HepG2 (cell line): ENCODE results near the gene DSTYK. TPM values are rescaled to one million over a fixed set of nuclear protein-coding genes. Genes with fewer than 3 reads are reported as not detected.

Experiments used
- BRF2 ChIP-seq: sonication (generic); formaldehyde crosslinking; IDR thresholded peaks from 2 replicates; pipeline ENCODE4 v1.8.1; 2022; ENCODE audit warnings: mild to moderate bottlenecking, missing genetic modification reagents
- ESRRA ChIP-seq: sonication (generic); formaldehyde crosslinking; IDR thresholded peaks from 2 replicates; pipeline ENCODE4 v1.5.1; 2020; ENCODE audit warnings: mild to moderate bottlenecking, low read depth, missing genetic modification reagents
- PRPF4 ChIP-seq: fragments of 200-400 bp; formaldehyde crosslinking; IDR thresholded peaks from 2 replicates; pipeline ENCODE4 v1.6.1; 2016; ENCODE audit warnings: low read length, low read depth; ENCODE audit not compliant: poor library complexity, severe bottlenecking
- SIX1 ChIP-seq: sonication (generic); formaldehyde crosslinking; IDR thresholded peaks from 2 replicates; pipeline ENCODE4 v1.4.0; 2020; ENCODE audit warnings: missing genetic modification reagents, borderline replicate concordance
- SP5 ChIP-seq: IDR thresholded peaks from 2 replicates; pipeline ENCODE4 v1.6.1; 2016; ENCODE audit warnings: low read depth, borderline replicate concordance
- TSC22D2 ChIP-seq: sonication (generic); formaldehyde crosslinking; IDR thresholded peaks from 2 replicates; pipeline ENCODE4 v1.5.1; 2020; ENCODE audit warnings: missing genetic modification reagents, mild to moderate bottlenecking, borderline replicate concordance
- ZBTB40 ChIP-seq, 2 experiments: fragments of 450-650 bp in 1 of 2; sonication (generic) in 1 of 2; formaldehyde crosslinking in 1 of 2; IDR thresholded peaks; 2 replicates each; pipeline versions ENCODE4 v1.6.1 to v1.8.0; 2016 to 2022; ENCODE audit warnings: antibody characterized with exemption in 1 of 2, mild to moderate bottlenecking in 1 of 2, missing genetic modification reagents in 1 of 2
- ZNF143 ChIP-seq: sonication (generic); formaldehyde crosslinking; IDR thresholded peaks from 2 replicates; pipeline ENCODE4 v1.4.0; 2020; ENCODE audit warnings: missing genetic modification reagents
- ZNF44 ChIP-seq: sonication (generic); formaldehyde crosslinking; IDR thresholded peaks from 2 replicates; pipeline ENCODE4 v1.5.1; 2020; ENCODE audit warnings: mild to moderate bottlenecking, missing genetic modification reagents
- ZNF558 ChIP-seq: sonication (generic); formaldehyde crosslinking; IDR thresholded peaks from 2 replicates; pipeline ENCODE4 v1.9.0; 2022; ENCODE audit warnings: mild to moderate bottlenecking, missing genetic modification reagents, borderline replicate concordance
- ZNF775 ChIP-seq: sonication (generic); formaldehyde crosslinking; IDR thresholded peaks from 2 replicates; pipeline ENCODE4 v1.4.0; 2020; ENCODE audit warnings: missing genetic modification reagents, mild to moderate bottlenecking, moderate library complexity, borderline replicate concordance
- ZSCAN31 ChIP-seq: sonication (generic); formaldehyde crosslinking; IDR thresholded peaks from 2 replicates; pipeline ENCODE4 v1.5.0; 2020; ENCODE audit warnings: low read depth, mild to moderate bottlenecking, missing genetic modification reagents
- polyA plus RNA-seq, 8 experiments: library from polyadenylated mRNA; depleted of rRNA in 3 of 8; stranded (reverse) in 7 of 8; unstranded in 1 of 8; fragments of >200 nt; fragmentation: Illumina TruSeq in 4 of 8; extraction: Trizol in 4 of 8; gene quantifications; 2 replicates each; pipeline versions ENCODE4 v1.2.1 to v1.2.3, GENCODE V29; 2011 to 2016; ENCODE audit warnings: low read depth in 4 of 8, missing spikeins in 1 of 8, mixed read lengths in 1 of 8; ENCODE audit not compliant: insufficient read depth in 1 of 8
- total RNA-seq, 5 experiments: library from RNA; depleted of rRNA; stranded (reverse); fragments of >200 nt; fragmentation: Illumina TruSeq; extraction: Trizol; gene quantifications; 2 replicates each; pipeline ENCODE4 v1.2.3, GENCODE V29; 2016; ENCODE audit warnings: low read depth in 1 of 5
- TF ChIP-seq, protein P1 (sequence below): IDR thresholded peaks from 2 replicates; pipeline ENCODE4 v1.6.1; 2018; ENCODE audit warnings: missing genetic modification reagents, mild to moderate bottlenecking, missing compliant biosample characterization
- TF ChIP-seq, protein P2 (sequence below): sonication (generic); formaldehyde crosslinking; IDR thresholded peaks from 2 replicates; pipeline ENCODE4 v1.4.0; 2020; ENCODE audit warnings: missing genetic modification reagents

Gene DSTYK
- total and polyA plus RNA-seq, 2 of the 13 experiments (the other 11 are each of a cell fraction or from before 2014, with no cell fraction given): 2.6 to 4.8 TPM

DNA sequence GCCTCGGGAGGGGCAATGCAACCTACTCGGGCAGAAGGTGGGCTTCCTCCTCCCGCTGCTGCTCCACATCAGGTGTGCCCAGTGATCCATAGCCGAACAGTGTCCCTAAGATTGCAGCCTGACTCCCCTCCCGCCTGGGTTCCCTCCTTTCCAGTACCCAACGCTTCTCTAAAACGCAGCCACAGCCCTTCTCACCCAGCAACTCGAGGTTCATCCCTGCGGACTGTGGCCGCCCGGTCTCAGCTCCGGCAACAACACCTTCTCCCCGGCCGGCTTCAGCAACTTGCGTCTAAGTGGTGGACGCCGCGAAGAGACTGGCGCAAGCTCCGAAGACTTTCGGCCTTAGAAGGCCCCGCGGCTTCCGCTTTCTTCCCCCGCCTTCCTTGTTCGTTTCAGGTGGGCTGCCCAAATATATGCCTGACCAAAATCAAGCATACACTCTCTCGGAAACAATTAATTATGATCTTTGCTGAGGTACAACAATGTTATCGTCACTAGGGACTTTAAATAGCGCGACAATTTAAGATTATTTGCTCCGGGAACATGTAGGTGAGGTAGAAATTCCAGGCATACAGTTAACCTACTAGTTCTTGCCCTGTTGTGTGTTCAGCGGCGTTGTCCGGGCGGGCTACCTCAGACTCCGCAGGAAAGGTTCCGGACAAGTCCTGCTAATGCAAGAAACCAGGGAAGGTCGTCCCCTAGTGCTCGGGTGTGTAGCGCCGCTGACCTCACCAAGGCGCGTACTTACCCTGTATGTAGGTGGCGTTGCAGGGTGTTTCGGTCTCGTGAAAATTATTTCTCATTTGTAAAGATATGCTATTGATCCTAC lies 89.6 kb downstream of the DSTYK start, which contains the start of gene RBBP5 (continued):
- TF ChIP-seq TSC22D2 (CRISPR knock-in tag) (peak; percentile 89; the same call in 1 of the 2 replicates), ZNF775 (CRISPR knock-in tag) (no peak), ZNF143 (CRISPR knock-in tag) (peak; percentile 78), SIX1 (peak; percentile 30; the same call in 1 of the 2 replicates), ZBTB40 (IDR thresholded peaks at IDR 0.05) (peak; percentile 76), ZBTB40 (CRISPR knock-in tag; IDR thresholded peaks at IDR 0.05) (peak; percentile 89), ZNF558 (CRISPR knock-in tag) (no peak), ZNF44 (CRISPR knock-in tag) (peak; percentile 72), BRF2 (CRISPR knock-in tag) (no peak), ESRRA (CRISPR knock-in tag) (peak; percentile 81; the same call in 1 of the 2 replicates), SP5 (CRISPR knock-in tag) (no peak; the same call in 1 of the 2 replicates), ZSCAN31 (CRISPR knock-in tag) (peak; percentile 64; the same call in 1 of the 2 replicates), PRPF4 (peak; percentile 50)
- TF ChIP-seq, protein P1, sequence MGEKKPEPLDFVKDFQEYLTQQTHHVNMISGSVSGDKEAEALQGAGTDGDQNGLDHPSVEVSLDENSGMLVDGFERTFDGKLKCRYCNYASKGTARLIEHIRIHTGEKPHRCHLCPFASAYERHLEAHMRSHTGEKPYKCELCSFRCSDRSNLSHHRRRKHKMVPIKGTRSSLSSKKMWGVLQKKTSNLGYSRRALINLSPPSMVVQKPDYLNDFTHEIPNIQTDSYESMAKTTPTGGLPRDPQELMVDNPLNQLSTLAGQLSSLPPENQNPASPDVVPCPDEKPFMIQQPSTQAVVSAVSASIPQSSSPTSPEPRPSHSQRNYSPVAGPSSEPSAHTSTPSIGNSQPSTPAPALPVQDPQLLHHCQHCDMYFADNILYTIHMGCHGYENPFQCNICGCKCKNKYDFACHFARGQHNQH (CRISPR knock-in tag): peak; percentile 91
- TF ChIP-seq, protein P2, sequence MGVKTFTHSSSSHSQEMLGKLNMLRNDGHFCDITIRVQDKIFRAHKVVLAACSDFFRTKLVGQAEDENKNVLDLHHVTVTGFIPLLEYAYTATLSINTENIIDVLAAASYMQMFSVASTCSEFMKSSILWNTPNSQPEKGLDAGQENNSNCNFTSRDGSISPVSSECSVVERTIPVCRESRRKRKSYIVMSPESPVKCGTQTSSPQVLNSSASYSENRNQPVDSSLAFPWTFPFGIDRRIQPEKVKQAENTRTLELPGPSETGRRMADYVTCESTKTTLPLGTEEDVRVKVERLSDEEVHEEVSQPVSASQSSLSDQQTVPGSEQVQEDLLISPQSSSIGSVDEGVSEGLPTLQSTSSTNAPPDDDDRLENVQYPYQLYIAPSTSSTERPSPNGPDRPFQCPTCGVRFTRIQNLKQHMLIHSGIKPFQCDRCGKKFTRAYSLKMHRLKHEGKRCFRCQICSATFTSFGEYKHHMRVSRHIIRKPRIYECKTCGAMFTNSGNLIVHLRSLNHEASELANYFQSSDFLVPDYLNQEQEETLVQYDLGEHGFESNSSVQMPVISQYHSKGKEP (CRISPR knock-in tag): no peak; the same call in 1 of the 2 replicates
